Prostate gland (tissue), 2 donors: ENCODE results near the gene SLC39A11. TPM values are rescaled to one million over a fixed set of nuclear protein-coding genes. Genes with fewer than 3 reads are reported as not detected.

Experiments used
- DNase-seq: peaks from one replicate; pipeline ENCODE4 v3.0.0-alpha.2; 2019; ENCODE audit warnings: low spot score
- H3K27ac ChIP-seq, 2 donors: fragments of 200-600 bp; sonication (generic); 2 replicates each; pipeline ENCODE4 v1.5.1; 2017 to 2019
- H3K27me3 ChIP-seq: fragments of 200-600 bp; sonication (generic); replicated peaks from 2 replicates; pipeline ENCODE4 v1.5.1; 2019; ENCODE audit not compliant: insufficient read depth
- H3K36me3 ChIP-seq, 2 donors: fragments of 200-600 bp; sonication (generic); 1 replicate in 1 of 2; 2 replicates in 1 of 2; pipeline versions ENCODE4 v1.5.1 to v1.8.1; 2017 to 2019
- H3K4me1 ChIP-seq: fragments of 200-600 bp; sonication (generic); replicated peaks from 2 replicates; pipeline ENCODE4 v1.5.1; 2019
- H3K4me3 ChIP-seq, 2 donors: fragments of 200-600 bp; sonication (generic); 2 replicates each; pipeline ENCODE4 v1.5.1; 2017 to 2019
- H3K9me3 ChIP-seq: fragments of 200-600 bp; sonication (generic); 2 replicates; pipeline ENCODE4 v1.5.1; 2017
- CTCF ChIP-seq, 4 experiments: fragments of 200-600 bp in 2 of 4; fragments of 450-650 bp in 2 of 4; sonication (generic) in 2 of 4; IDR thresholded peaks; 1 replicate in 3 of 4; 2 replicates in 1 of 4; pipeline ENCODE4 v1.5.1; 2016 to 2019; ENCODE audit warnings: antibody characterized with exemption in 4 of 4, mild to moderate bottlenecking in 2 of 4, moderate library complexity in 2 of 4
- POLR2A ChIP-seq: fragments of 450-650 bp; IDR thresholded peaks from one replicate; pipeline ENCODE4 v1.6.1; 2016; ENCODE audit warnings: antibody characterized with exemption, mild to moderate bottlenecking
- POLR2AphosphoS5 ChIP-seq: sonication (generic); formaldehyde crosslinking; IDR thresholded peaks from one replicate; pipeline ENCODE4 v1.6.1; 2017; ENCODE audit warnings: antibody characterized with exemption
- WGBS: methylation state at CpG from one replicate; pipeline ENCODE4 v1.1.5; 2018; 5-methylcytosine and 5-hydroxymethylcytosine counted together
- intact Hi-C: fragments of 100-400 bp; cut with DNase I; formaldehyde crosslinking; loops from one replicate; pipeline ENCODE4 v1.14.2; 2022
- total RNA-seq, 2 donors: library from RNA; depleted of rRNA; stranded (reverse); fragments of >200 nt; gene quantifications; one replicate each; pipeline ENCODE4 v1.1.0, GENCODE V29; 2016

The SLC39A11 gene
- total RNA-seq, 2 donors from 2014 or later, result 15.1 to 29.7 TPM

GRCh38 chr17:72883351-72883750 is 209.1 kb downstream of the SLC39A11 start:
- H3K27ac ChIP-seq, result no peak overlapping the region
- no peaks in the 10 kb centered on the region for H3K4me1 ChIP-seq
- H3K4me3 ChIP-seq, result no peak overlapping the region
- H3K36me3 ChIP-seq, result no peaks in the 10 kb centered on the region
- no peak for DNase-seq
- 97% methylated on average over 5 of the region's 5 CpGs for WGBS
- no peaks in the 10 kb centered on the region for H3K9me3 ChIP-seq
- intact Hi-C loops, result no loop called here
- TF ChIP-seq POLR2A, result no peak
- TF ChIP-seq POLR2AphosphoS5, result no peak
- TF ChIP-seq CTCF (IDR thresholded peaks at IDR 0.05), result no peak
- no peaks in the 10 kb centered on the region for H3K27me3 ChIP-seq

- 74% methylated on average over 4 of the region's 4 CpGs for WGBS
- H3K36me3 ChIP-seq, result no peaks in the 10 kb centered on the region
- no peaks in the 10 kb centered on the region for H3K27me3 ChIP-seq
- no peak overlapping the region for H3K27ac ChIP-seq
- no peak for DNase-seq
- intact Hi-C loops, result no loop called here
- TF ChIP-seq POLR2AphosphoS5 (no peak), CTCF (IDR thresholded peaks at IDR 0.05) (no peak), POLR2A (no peak)
- no peak overlapping the region for H3K4me3 ChIP-seq
- H3K9me3 ChIP-seq, result no peaks in the 10 kb centered on the region
- no peaks in the 10 kb centered on the region for H3K4me1 ChIP-seq
Measured at GRCh38 chr17:72882426-72882825, 210.1 kb downstream of the SLC39A11 start.

- Histone ChIP-seq H3K27me3 (no peaks in the 10 kb centered on the region), H3K27ac (no peak overlapping the region), H3K9me3 (no peaks in the 10 kb centered on the region), H3K4me3 (no peak overlapping the region), H3K36me3 (no peaks in the 10 kb centered on the region), H3K4me1 (no peaks in the 10 kb centered on the region)
- intact Hi-C loops, result no loop called here
- 95% methylated on average over 2 of the region's 2 CpGs for WGBS
- TF ChIP-seq POLR2AphosphoS5, result no peak
- DNase-seq, result no peak
Measured at GRCh38 chr17:72879877-72880276, 212.6 kb downstream of the SLC39A11 start.

GRCh38 chr17:72878975-72879660 is 213.4 kb downstream of the SLC39A11 start:
- intact Hi-C loops, result no loop called here
- WGBS, result 96% methylated on average over 6 of the region's 6 CpGs
- Histone ChIP-seq H3K4me1 (no peaks in the 10 kb centered on the region), H3K27ac (no peak overlapping the region), H3K36me3 (no peaks in the 10 kb centered on the region), H3K27me3 (no peaks in the 10 kb centered on the region), H3K4me3 (no peak overlapping the region), H3K9me3 (no peaks in the 10 kb centered on the region)
- no peak for DNase-seq
- TF ChIP-seq POLR2AphosphoS5, result no peak
- no peak for TF ChIP-seq POLR2A
- TF ChIP-seq CTCF (IDR thresholded peaks at IDR 0.05), result no peak

- DNase-seq, result no peak
- intact Hi-C loops, result no loop called here
- no peaks in the 10 kb centered on the region for H3K4me1 ChIP-seq
- TF ChIP-seq POLR2A, result no peak
- no peak for TF ChIP-seq CTCF (IDR thresholded peaks at IDR 0.05)
- no peak for TF ChIP-seq POLR2AphosphoS5
- H3K4me3 ChIP-seq, result no peak overlapping the region
- no peaks in the 10 kb centered on the region for H3K27me3 ChIP-seq
- no peaks in the 10 kb centered on the region for H3K9me3 ChIP-seq
- no peaks in the 10 kb centered on the region for H3K36me3 ChIP-seq
- H3K27ac ChIP-seq, result no peak overlapping the region
- WGBS, result 98% methylated on average over 8 of the region's 8 CpGs
Measured at GRCh38 chr17:72877348-72877747, 215.1 kb downstream of the SLC39A11 start.
